ENCODE results near the gene PAPPA. TPM values are rescaled to one million over a fixed set of nuclear protein-coding genes. Genes with fewer than 3 reads are reported as not detected.

Gene PAPPA
- total and polyA plus RNA-seq, 2 donors from 2014 or later, result 4.2 to 10.2 TPM

DNA sequence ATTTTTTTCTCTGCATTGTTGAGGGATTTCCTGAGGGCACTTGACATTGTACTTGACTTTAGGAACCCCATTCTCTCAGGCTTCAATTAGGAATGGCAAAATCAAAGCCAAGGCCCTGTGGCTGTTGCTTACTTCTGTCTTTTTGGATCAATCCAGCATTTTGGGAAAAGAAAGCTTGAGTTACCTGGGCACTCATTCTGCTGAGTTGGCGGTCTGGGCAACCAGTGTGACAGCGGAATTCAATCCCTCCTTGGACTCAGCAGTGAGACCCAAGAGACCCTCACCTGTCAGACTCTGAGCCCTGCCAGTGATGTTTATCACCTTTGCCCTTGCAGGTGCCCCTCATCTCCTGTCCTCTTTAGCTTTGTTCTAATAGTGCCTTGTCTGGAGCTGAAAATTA, 225.3 kb downstream of the PAPPA start:
- Histone ChIP-seq H3K36me3 (ENCODE audit: control insufficient read depth in 2 of 3, insufficient read depth in 3 of 3, low read length in 3 of 3) (peaks cover 0 to 2% (median 0%) of the 10 kb centered on the region in 3 donors), H3K9ac (ENCODE audit: low read length in 3 of 3) (no peak overlapping the region), H3K27ac (ENCODE audit: low read depth in 2 of 2, low read length in 2 of 2) (no peak overlapping the region), H3K4me3 (ENCODE audit: low read length in 3 of 3) (no peak overlapping the region), H3K9me3 (ENCODE audit: control insufficient read depth in 2 of 3, insufficient read depth in 1 of 3, low read length in 3 of 3) (no peaks in the 10 kb centered on the region), H3K27me3 (ENCODE audit: control insufficient read depth, insufficient read depth, low read length) (no peaks in the 10 kb centered on the region), H3K4me1 (ENCODE audit: control insufficient read depth in 2 of 3, insufficient read depth in 2 of 3, low read depth in 1 of 3, low read length in 3 of 3) (no peaks in the 10 kb centered on the region)
- TF ChIP-seq, protein P1, sequence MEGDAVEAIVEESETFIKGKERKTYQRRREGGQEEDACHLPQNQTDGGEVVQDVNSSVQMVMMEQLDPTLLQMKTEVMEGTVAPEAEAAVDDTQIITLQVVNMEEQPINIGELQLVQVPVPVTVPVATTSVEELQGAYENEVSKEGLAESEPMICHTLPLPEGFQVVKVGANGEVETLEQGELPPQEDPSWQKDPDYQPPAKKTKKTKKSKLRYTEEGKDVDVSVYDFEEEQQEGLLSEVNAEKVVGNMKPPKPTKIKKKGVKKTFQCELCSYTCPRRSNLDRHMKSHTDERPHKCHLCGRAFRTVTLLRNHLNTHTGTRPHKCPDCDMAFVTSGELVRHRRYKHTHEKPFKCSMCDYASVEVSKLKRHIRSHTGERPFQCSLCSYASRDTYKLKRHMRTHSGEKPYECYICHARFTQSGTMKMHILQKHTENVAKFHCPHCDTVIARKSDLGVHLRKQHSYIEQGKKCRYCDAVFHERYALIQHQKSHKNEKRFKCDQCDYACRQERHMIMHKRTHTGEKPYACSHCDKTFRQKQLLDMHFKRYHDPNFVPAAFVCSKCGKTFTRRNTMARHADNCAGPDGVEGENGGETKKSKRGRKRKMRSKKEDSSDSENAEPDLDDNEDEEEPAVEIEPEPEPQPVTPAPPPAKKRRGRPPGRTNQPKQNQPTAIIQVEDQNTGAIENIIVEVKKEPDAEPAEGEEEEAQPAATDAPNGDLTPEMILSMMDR (IDR thresholded peaks at IDR 0.05; ENCODE audit: borderline replicate concordance, extremely low read depth, insufficient read depth), result no peak
- DNase-seq (no peak), FAIRE-seq (no peak)
- intact Hi-C loops (cut with DNase I), result no loop called here

DNA sequence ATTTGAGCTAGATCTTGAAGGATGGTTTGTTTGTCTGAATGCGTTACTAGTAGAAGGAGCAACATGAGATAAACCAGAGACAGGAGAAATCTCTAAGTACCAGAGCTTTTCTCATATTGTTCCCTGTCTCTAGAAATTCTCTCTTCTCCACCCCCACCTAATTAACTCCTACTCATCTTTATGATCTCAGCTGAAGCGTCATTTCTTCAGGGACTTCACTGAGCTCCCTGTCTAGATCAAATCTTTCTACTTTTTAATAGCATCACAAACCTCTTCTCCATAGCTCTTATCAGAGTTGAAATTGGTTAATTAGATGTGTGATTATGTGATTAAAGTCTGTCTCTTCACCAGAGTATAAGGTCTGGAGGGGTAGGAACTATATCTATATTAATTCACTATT, 226.2 kb downstream of the PAPPA start:
- H3K9me3 ChIP-seq (ENCODE audit: control insufficient read depth in 2 of 3, insufficient read depth in 1 of 3, low read length in 3 of 3), result no peaks in the 10 kb centered on the region
- intact Hi-C loops (cut with DNase I), result no loop called here
- no peaks in the 10 kb centered on the region for H3K27me3 ChIP-seq (ENCODE audit: control insufficient read depth, insufficient read depth, low read length)
- no peak overlapping the region for H3K4me3 ChIP-seq (ENCODE audit: low read length in 3 of 3)
- peaks cover 0 to 2% (median 0%) of the 10 kb centered on the region in 3 donors for H3K36me3 ChIP-seq (ENCODE audit: control insufficient read depth in 2 of 3, insufficient read depth in 3 of 3, low read length in 3 of 3)
- TF ChIP-seq, protein P1 (IDR thresholded peaks at IDR 0.05; ENCODE audit: borderline replicate concordance, extremely low read depth, insufficient read depth), result no peak
- H3K27ac ChIP-seq (ENCODE audit: low read depth in 2 of 2, low read length in 2 of 2), result no peak overlapping the region
- FAIRE-seq, result no peak
- DNase-seq, result no peak
- no peaks in the 10 kb centered on the region for H3K4me1 ChIP-seq (ENCODE audit: control insufficient read depth in 2 of 3, insufficient read depth in 2 of 3, low read depth in 1 of 3, low read length in 3 of 3)
- no peak overlapping the region for H3K9ac ChIP-seq (ENCODE audit: low read length in 3 of 3)

DNA sequence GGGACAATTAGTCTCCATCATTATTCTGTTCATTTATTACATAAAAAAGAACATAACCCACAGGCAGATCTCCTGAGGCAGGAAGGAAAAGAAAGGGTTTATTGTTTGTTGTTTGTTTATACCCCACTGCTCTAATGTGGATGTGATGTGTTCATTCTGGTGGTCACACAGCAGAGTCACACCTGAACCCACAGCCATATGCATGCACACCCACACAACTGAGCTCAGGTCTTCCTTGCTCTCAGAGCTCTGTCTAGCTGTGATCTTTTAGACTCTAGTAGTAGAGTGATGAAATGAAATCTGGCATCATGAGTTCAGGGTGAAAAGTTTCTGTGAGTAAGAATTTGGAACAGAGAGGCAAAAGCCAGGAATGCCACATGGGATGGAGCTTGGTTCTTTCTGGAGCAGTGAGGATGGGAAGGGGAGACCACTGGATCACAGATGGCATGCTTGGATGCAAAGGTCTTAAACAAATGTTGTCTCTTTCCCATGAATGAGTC, 227.0 kb downstream of the PAPPA start:
- DNase-seq, result no peak
- Histone ChIP-seq H3K4me1 (ENCODE audit: control insufficient read depth in 2 of 3, insufficient read depth in 2 of 3, low read depth in 1 of 3, low read length in 3 of 3) (no peaks in the 10 kb centered on the region), H3K9ac (ENCODE audit: low read length in 3 of 3) (no peak overlapping the region), H3K9me3 (ENCODE audit: control insufficient read depth in 2 of 3, insufficient read depth in 1 of 3, low read length in 3 of 3) (no peaks in the 10 kb centered on the region), H3K27me3 (ENCODE audit: control insufficient read depth, insufficient read depth, low read length) (no peaks in the 10 kb centered on the region), H3K36me3 (ENCODE audit: control insufficient read depth in 2 of 3, insufficient read depth in 3 of 3, low read length in 3 of 3) (peaks cover 0 to 2% (median 0%) of the 10 kb centered on the region in 3 donors), H3K4me3 (ENCODE audit: low read length in 3 of 3) (no peak overlapping the region), H3K27ac (ENCODE audit: low read depth in 2 of 2, low read length in 2 of 2) (no peak overlapping the region)
- TF ChIP-seq, protein P1 (IDR thresholded peaks at IDR 0.05; ENCODE audit: borderline replicate concordance, extremely low read depth, insufficient read depth), result no peak
- intact Hi-C loops (cut with DNase I), result no loop called here
- no peak for FAIRE-seq

DNA sequence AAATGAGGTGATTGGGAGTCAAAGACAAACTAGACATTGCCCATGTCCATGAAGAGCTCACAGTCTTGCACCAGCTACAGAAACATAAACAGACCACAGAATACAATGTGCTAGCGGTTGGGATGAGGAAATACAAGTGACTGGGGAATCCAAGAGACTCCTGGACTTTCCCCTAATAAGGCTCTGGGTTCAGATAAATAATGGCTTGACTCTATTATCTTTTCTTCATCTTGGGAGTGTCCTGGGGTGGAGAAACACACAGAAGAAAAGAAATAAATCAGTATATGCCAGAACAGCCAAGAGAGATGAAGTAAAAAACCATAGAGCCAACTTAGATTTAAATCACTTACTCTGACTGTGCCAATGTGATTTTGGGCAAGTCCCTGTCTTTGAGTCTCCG, 227.8 kb downstream of the PAPPA start:
- intact Hi-C loops (cut with DNase I), result no loop called here
- FAIRE-seq, result no peak
- Histone ChIP-seq H3K36me3 (ENCODE audit: control insufficient read depth in 2 of 3, insufficient read depth in 3 of 3, low read length in 3 of 3) (peaks cover 0 to 2% (median 0%) of the 10 kb centered on the region in 3 donors), H3K27ac (ENCODE audit: low read depth in 2 of 2, low read length in 2 of 2) (no peak overlapping the region), H3K9me3 (ENCODE audit: control insufficient read depth in 2 of 3, insufficient read depth in 1 of 3, low read length in 3 of 3) (no peaks in the 10 kb centered on the region), H3K9ac (ENCODE audit: low read length in 3 of 3) (no peak overlapping the region), H3K4me3 (ENCODE audit: low read length in 3 of 3) (no peak overlapping the region), H3K27me3 (ENCODE audit: control insufficient read depth, insufficient read depth, low read length) (no peaks in the 10 kb centered on the region), H3K4me1 (ENCODE audit: control insufficient read depth in 2 of 3, insufficient read depth in 2 of 3, low read depth in 1 of 3, low read length in 3 of 3) (no peaks in the 10 kb centered on the region)
- TF ChIP-seq, protein P1 (IDR thresholded peaks at IDR 0.05; ENCODE audit: borderline replicate concordance, extremely low read depth, insufficient read depth), result no peak
- DNase-seq, result no peak
